ENCODE results near the gene APOA5. TPM values are rescaled to one million over a fixed set of nuclear protein-coding genes. Genes with fewer than 3 reads are reported as not detected.

The APOA5 gene
- total RNA-seq, 2 experiments from 2014 or later, result not detected

- no peaks in the 10 kb centered on the region for H3K36me3 ChIP-seq (ENCODE audit: insufficient read depth, low read length)
- no peaks in the 10 kb centered on the region for H3K4me1 ChIP-seq (ENCODE audit: insufficient read depth, low read length, poor library complexity, severe bottlenecking)
- ChIA-PET POLR2A (no interaction called here), CTCF (ENCODE audit: unreplicated experiment) (no interaction called here)
- no peak for DNase-seq (ENCODE audit: low spot score)
- intact Hi-C loops (cut with micrococcal nuclease; ENCODE audit: unreplicated experiment), result loop anchor here (5.0 kb wide), 2 partner anchors 42 to 332 kb away; partner anchors contain the start of gene APOA1
- no peak overlapping the region for H3K4me3 ChIP-seq (ENCODE audit: low read depth, low read length, poor library complexity, severe bottlenecking)
- no peaks in the 10 kb centered on the region for H3K9me2 ChIP-seq (ENCODE audit: insufficient read depth, low read length)
- H2AFZ ChIP-seq (ENCODE audit: low read length), result no peak overlapping the region
- H3K79me2 ChIP-seq (ENCODE audit: insufficient read depth, low read depth, low read length), result no peaks in the 10 kb centered on the region
- no peak for TF ChIP-seq CTCF (conservative IDR thresholded peaks at IDR 0.05; ENCODE audit: low read length)
- no peak for TF ChIP-seq EZH2phosphoT487 (IDR thresholded peaks at IDR 0.05; ENCODE audit: borderline replicate concordance, low read depth, low read length)
- no peak overlapping the region for H3K4me2 ChIP-seq (ENCODE audit: low read length)
- H3K9me3 ChIP-seq (ENCODE audit: low read length), result no peaks in the 10 kb centered on the region
- H3K27ac ChIP-seq (ENCODE audit: low read depth, low read length, poor library complexity, severe bottlenecking), result no peak overlapping the region
- no TSS peak for BruUV-seq (replicated peaks)
- H4K20me1 ChIP-seq (ENCODE audit: insufficient read depth, low read length), result no peaks in the 10 kb centered on the region
Observed at GRCh38 chr11:116794851-116795250, 3.2 kb upstream of the APOA5 start.

DNA sequence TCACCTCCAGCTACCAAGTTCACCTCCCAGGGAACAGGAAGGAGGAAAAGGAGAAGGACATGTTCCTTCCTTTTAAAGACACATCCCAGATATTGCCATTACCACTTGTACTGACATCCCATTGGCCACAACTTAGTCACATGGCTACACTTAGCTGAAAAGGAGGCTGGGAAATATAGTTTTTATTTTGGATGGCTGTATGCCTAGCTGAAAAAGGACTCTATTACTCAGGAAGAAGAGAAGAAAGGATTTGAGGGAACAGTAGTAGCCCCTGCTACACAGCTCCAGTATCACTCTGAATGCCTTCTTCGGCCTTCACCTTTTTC lies 2.1 kb upstream of the APOA5 start:
- intact Hi-C loops (cut with micrococcal nuclease; ENCODE audit: unreplicated experiment), result loop anchor here (5.0 kb wide), 2 partner anchors 44 to 334 kb away; partner anchors contain the start of gene APOA1
- H3K4me3 ChIP-seq (ENCODE audit: low read depth, low read length, poor library complexity, severe bottlenecking), result no peak overlapping the region
- H2AFZ ChIP-seq (ENCODE audit: low read length), result peak overlapping the region; percentile 77
- CTCF ChIA-PET (ENCODE audit: unreplicated experiment), result interaction anchor here (1.2 kb wide), 1 partner anchor 42 kb away, joined by 3 read pairs; no protein-coding TSS in a partner anchor
- BruUV-seq (replicated peaks), result no TSS peak
- DNase-seq (ENCODE audit: low spot score), result peak; percentile 11
- H3K27ac ChIP-seq (ENCODE audit: low read depth, low read length, poor library complexity, severe bottlenecking), result no peak overlapping the region
- peaks cover 7% of the 10 kb centered on the region for H3K4me1 ChIP-seq (ENCODE audit: insufficient read depth, low read length, poor library complexity, severe bottlenecking)
- H4K20me1 ChIP-seq (ENCODE audit: insufficient read depth, low read length), result no peaks in the 10 kb centered on the region
- H3K79me2 ChIP-seq (ENCODE audit: insufficient read depth, low read depth, low read length), result no peaks in the 10 kb centered on the region
- no peaks in the 10 kb centered on the region for H3K9me3 ChIP-seq (ENCODE audit: low read length)
- H3K36me3 ChIP-seq (ENCODE audit: insufficient read depth, low read length), result no peaks in the 10 kb centered on the region
- TF ChIP-seq EZH2phosphoT487 (IDR thresholded peaks at IDR 0.05; ENCODE audit: borderline replicate concordance, low read depth, low read length) (no peak), CTCF (conservative IDR thresholded peaks at IDR 0.05; ENCODE audit: low read length) (no peak)
- POLR2A ChIA-PET, result interaction anchor here (0.6 to 1.3 kb wide), 3 partner anchors 33 to 408 kb away, joined by 3 to 4 read pairs (median 4); no protein-coding TSS in a partner anchor
- H3K9me2 ChIP-seq (ENCODE audit: insufficient read depth, low read length), result no peaks in the 10 kb centered on the region
- no peak overlapping the region for H3K4me2 ChIP-seq (ENCODE audit: low read length)
